SK-N-MC (cell line): ENCODE data around the gene SLC1A2.

Source experiments
- FOXP2 ChIP-seq: optimal IDR thresholded peaks from 2 replicates; pipeline ENCODE3; 2011; ENCODE audit warnings: mild to moderate bottlenecking, moderate library complexity; ENCODE audit not compliant: insufficient read depth; ENCODE audit errors: extremely low read length, control extremely low read depth
- POLR2AphosphoS5 ChIP-seq: IDR thresholded peaks from 2 replicates; pipeline ENCODE4 v1.6.1; 2012; ENCODE audit warnings: mild to moderate bottlenecking, low read depth, low read length, borderline replicate concordance

DNA sequence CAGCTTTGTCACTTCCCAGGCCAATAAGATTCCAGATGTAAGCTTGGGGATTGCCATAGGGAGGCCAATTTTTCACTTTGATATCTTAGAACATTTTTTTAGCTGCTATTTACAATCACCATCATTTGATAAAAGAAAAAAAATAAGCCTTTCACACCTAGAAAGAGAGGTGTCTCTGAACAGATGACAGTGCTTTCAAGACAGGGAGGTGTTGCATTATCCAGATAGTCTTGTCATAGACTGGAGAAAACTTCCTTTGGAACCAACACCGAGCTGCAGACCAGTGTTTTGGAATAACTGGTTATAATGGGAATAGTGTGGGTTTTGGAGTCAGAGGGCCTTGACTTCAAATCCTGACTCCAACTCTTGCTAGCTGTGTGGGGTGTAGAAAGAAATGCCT is 101.0 kb downstream of the SLC1A2 start:
- TF ChIP-seq FOXP2 (no peak), POLR2AphosphoS5 (no peak)
